ENCODE data around the gene OTUB1.

GRCh38 chr11:63974259-63975143 lies 11.7 kb upstream of the OTUB1 start, which contains the start of gene COX8A:
- TF ChIP-seq CTCF (IDR thresholded peaks at IDR 0.05) (no peak), EZH2 (IDR thresholded peaks at IDR 0.05; ENCODE audit: borderline replicate concordance, insufficient read depth, low read depth, low read length, poor library complexity, severe bottlenecking) (no peak)
